Upper lobe of right lung (tissue), 1 donor: ENCODE results near the gene DAD1. TPM values are rescaled to one million over a fixed set of nuclear protein-coding genes. Genes with fewer than 3 reads are reported as not detected.
"Not testable (repeated sequence)": the region's sequence is repeated elsewhere in the genome, so short reads cannot be mapped to it uniquely, and the experiment has no call there.

Source experiments
- ATAC-seq: fragments of 200-7000 bp; cut with Tn5 transposase; one replicate; pipeline ENCODE4 v1.9.1; 2020; ENCODE audit warnings: mild to moderate bottlenecking, moderate library complexity
- DNase-seq: peaks from one replicate; pipeline ENCODE4 v3.0.0-alpha.2; 2020
- H3K27ac ChIP-seq: fragments of 200-600 bp; one replicate; pipeline ENCODE4 v1.8.0; 2022
- H3K27me3 ChIP-seq: fragments of 200-600 bp; one replicate; pipeline ENCODE4 v1.8.0; 2022; ENCODE audit warnings: mild to moderate bottlenecking
- H3K36me3 ChIP-seq: fragments of 200-600 bp; one replicate; pipeline ENCODE4 v1.8.0; 2022
- H3K4me1 ChIP-seq: fragments of 200-600 bp; one replicate; pipeline ENCODE4 v1.8.0; 2022
- H3K4me3 ChIP-seq: fragments of 200-600 bp; one replicate; pipeline ENCODE4 v1.8.0; 2022; ENCODE audit warnings: mild to moderate bottlenecking
- H3K9me3 ChIP-seq: fragments of 200-600 bp; one replicate; pipeline ENCODE4 v1.8.0; 2022
- CTCF ChIP-seq: fragments of 200-600 bp; IDR thresholded peaks from one replicate; pipeline ENCODE4 v1.8.0; 2022; ENCODE audit warnings: antibody characterized with exemption
- intact Hi-C: fragments of 100-400 bp; cut with DNase I; formaldehyde crosslinking; loops from one replicate; pipeline ENCODE4 v1.11.0; 2022
- total RNA-seq: library from RNA; stranded (reverse); fragmentation: NEBNext Ultra II Directional; extraction: Animal tissue kit (Norgen Biotek cat#: 25700); gene quantifications from one replicate; pipeline ENCODE4 v1.2.1, GENCODE V29; 2021
- donor health status: DM: no; HTN: yes; CAD: no; lungs with severe emphysema.

The DAD1 gene
- total RNA-seq, 1 donor from 2014 or later: 184 TPM

- H3K36me3 ChIP-seq: no peaks in the 10 kb centered on the region
- intact Hi-C loops: no loop called here
- TF ChIP-seq CTCF: no peak
- ATAC-seq: no peak
- H3K27me3 ChIP-seq: no peaks in the 10 kb centered on the region
- H3K27ac ChIP-seq: no peak overlapping the region
- H3K4me1 ChIP-seq: peaks cover 14% of the 10 kb centered on the region
- DNase-seq: no peak
- H3K9me3 ChIP-seq: no peaks in the 10 kb centered on the region
- H3K4me3 ChIP-seq: no peak overlapping the region
Observed at GRCh38 chr14:22544881-22545420, 44.1 kb downstream of the DAD1 start.

- Histone ChIP-seq H3K36me3 (no peaks in the 10 kb centered on the region), H3K4me3 (no peak overlapping the region), H3K27me3 (no peaks in the 10 kb centered on the region), H3K9me3 (no peaks in the 10 kb centered on the region), H3K27ac (no peak overlapping the region), H3K4me1 (peaks cover 14% of the 10 kb centered on the region)
- no peak for DNase-seq
- TF ChIP-seq CTCF: no peak
- intact Hi-C loops: no loop called here
- no peak for ATAC-seq
Observed at GRCh38 chr14:22544406-22544805, 44.6 kb downstream of the DAD1 start.

- H3K9me3 ChIP-seq, intact Hi-C loops, H3K4me3 ChIP-seq, H3K36me3 ChIP-seq, ATAC-seq, H3K27me3 ChIP-seq, H3K27ac ChIP-seq, DNase-seq: not testable (repeated sequence)
- peaks cover 14% of the 10 kb centered on the region for H3K4me1 ChIP-seq
Observed at GRCh38 chr14:22543570-22544357, 45.3 kb downstream of the DAD1 start.

- ATAC-seq: no peak
- Histone ChIP-seq H3K4me3 (no peak overlapping the region), H3K36me3 (no peaks in the 10 kb centered on the region), H3K4me1 (peaks cover 9% of the 10 kb centered on the region), H3K27me3 (no peaks in the 10 kb centered on the region), H3K27ac (no peak overlapping the region), H3K9me3 (no peaks in the 10 kb centered on the region)
- no peak for DNase-seq
- intact Hi-C loops: no loop called here
- TF ChIP-seq CTCF: no peak
Observed at GRCh38 chr14:22542360-22542759, 46.7 kb downstream of the DAD1 start.

GRCh38 chr14:22541721-22542120, 47.3 kb downstream of the DAD1 start:
- ATAC-seq (no peak), DNase-seq (no peak)
- Histone ChIP-seq H3K27ac (no peak overlapping the region), H3K36me3 (no peaks in the 10 kb centered on the region), H3K9me3 (no peaks in the 10 kb centered on the region), H3K4me3 (no peak overlapping the region), H3K27me3 (no peaks in the 10 kb centered on the region), H3K4me1 (peaks cover 14% of the 10 kb centered on the region)
- intact Hi-C loops: no loop called here
- no peak for TF ChIP-seq CTCF

GRCh38 chr14:22540811-22541360, 48.1 kb downstream of the DAD1 start:
- Histone ChIP-seq H3K9me3 (no peaks in the 10 kb centered on the region), H3K4me1 (peaks cover 8% of the 10 kb centered on the region), H3K27ac (no peak overlapping the region), H3K4me3 (no peak overlapping the region), H3K36me3 (no peaks in the 10 kb centered on the region), H3K27me3 (no peaks in the 10 kb centered on the region)
- TF ChIP-seq CTCF: no peak
- ATAC-seq: no peak
- no peak for DNase-seq
- intact Hi-C loops: no loop called here
